OCI-LY7 (cell line): ENCODE results near the gene ARHGEF12. TPM values are rescaled to one million over a fixed set of nuclear protein-coding genes. Genes with fewer than 3 reads are reported as not detected.
A peak's percentile ranks its signal among the peaks of the same experiment; 100 is the strongest.

ENCODE experiments used
- BruUV-seq: library from RNA; stranded (reverse); fragments of 400-500 nt; replicated peaks from 2 replicates; lab custom pipeline; 2021; lab: Mats Ljungman, UMichigan
- CTCF ChIA-PET: fragments of 300-600 bp; sonication (Branson Sonifier 250); formaldehyde crosslinking; loops from one replicate; lab custom pipeline; 2022; ENCODE audit warnings: antibody characterized with exemption; ENCODE audit not compliant: unreplicated experiment; lab: Charles Lee
- POLR2A ChIA-PET: fragments of 300-600 bp; sonication (Branson Sonifier 250); formaldehyde crosslinking; loops from one replicate; lab custom pipeline; 2022; ENCODE audit warnings: antibody characterized with exemption; lab: Charles Lee
- DNase-seq: peaks from one replicate; pipeline ENCODE4 v3.0.0-alpha.2; 2015; ENCODE audit warnings: low spot score
- H2AFZ ChIP-seq: fragments of 200-600 bp; sonication (generic), shearing (Covaris generic); 2 replicates; pipeline ENCODE4 v1.6.1; 2014; ENCODE audit warnings: mild to moderate bottlenecking, antibody characterized with exemption, low read length, moderate library complexity
- H3K27ac ChIP-seq: fragments of 200-600 bp; sonication (generic); 2 replicates; pipeline ENCODE4 v1.5.1; 2014; ENCODE audit warnings: mixed run types, low read depth, mild to moderate bottlenecking, moderate library complexity, low read length, inconsistent platforms; ENCODE audit not compliant: poor library complexity, severe bottlenecking
- H3K36me3 ChIP-seq: fragments of 200-600 bp; sonication (generic); 2 replicates; pipeline ENCODE4 v1.6.1; 2014; ENCODE audit warnings: mild to moderate bottlenecking, antibody characterized with exemption, low read length, moderate library complexity, mixed read lengths; ENCODE audit not compliant: insufficient read depth
- H3K4me1 ChIP-seq: fragments of 200-600 bp; sonication (generic); 2 replicates; pipeline ENCODE4 v1.5.1; 2014; ENCODE audit warnings: mild to moderate bottlenecking, low read length; ENCODE audit not compliant: insufficient read depth, poor library complexity, severe bottlenecking
- H3K4me2 ChIP-seq: fragments of 200-600 bp; sonication (generic); 2 replicates; pipeline ENCODE4 v1.6.1; 2014; ENCODE audit warnings: mild to moderate bottlenecking, low read length
- H3K4me3 ChIP-seq: fragments of 200-600 bp; sonication (generic); 2 replicates; pipeline ENCODE4 v1.5.1; 2014; ENCODE audit warnings: mild to moderate bottlenecking, low read depth, low read length; ENCODE audit not compliant: poor library complexity, severe bottlenecking
- H3K79me2 ChIP-seq: fragments of 200-600 bp; sonication (generic); 2 replicates; pipeline ENCODE4 v1.6.1; 2016; ENCODE audit warnings: low read depth, mild to moderate bottlenecking, low read length, moderate library complexity, mixed read lengths; ENCODE audit not compliant: insufficient read depth
- H3K9me2 ChIP-seq: fragments of 200-600 bp; sonication (generic); 2 replicates; pipeline ENCODE4 v1.6.1; 2016; ENCODE audit warnings: mild to moderate bottlenecking, low read length, mixed read lengths; ENCODE audit not compliant: insufficient read depth
- H3K9me3 ChIP-seq: fragments of 200-600 bp; sonication (generic); 2 replicates; pipeline ENCODE4 v1.6.1; 2014; ENCODE audit warnings: mild to moderate bottlenecking, mixed run types, low read length, mixed read lengths
- H4K20me1 ChIP-seq: fragments of 200-600 bp; sonication (generic); 2 replicates; pipeline ENCODE4 v1.6.1; 2014; ENCODE audit warnings: mild to moderate bottlenecking, antibody characterized with exemption, low read length, moderate library complexity, mixed read lengths; ENCODE audit not compliant: insufficient read depth
- CTCF ChIP-seq: fragments of 200-600 bp; sonication (generic); conservative IDR thresholded peaks from 2 replicates; pipeline ENCODE4 v1.5.1; 2014; ENCODE audit warnings: mild to moderate bottlenecking, antibody characterized with exemption, low read length, moderate library complexity, mixed read lengths
- EZH2phosphoT487 ChIP-seq: fragments of 200-600 bp; sonication (generic); IDR thresholded peaks from 2 replicates; pipeline ENCODE4 v1.6.1; 2018; ENCODE audit warnings: low read depth, borderline replicate concordance, mild to moderate bottlenecking, mixed run types, antibody characterized with exemption, low read length, moderate library complexity, mixed read lengths
- intact Hi-C: fragments of 100-400 bp; cut with micrococcal nuclease; formaldehyde crosslinking; loops from one replicate; pipeline ENCODE4 v1.10.0; 2022; ENCODE audit not compliant: unreplicated experiment
- total RNA-seq, 2 experiments: library from RNA; depleted of rRNA in 1 of 2; stranded (reverse); fragments of >200 nt in 1 of 2; shearing (Covaris generic) in 1 of 2; gene quantifications; 2 replicates each; pipeline ENCODE4 v1.2.3, GENCODE V29; 2014 to 2022

Gene ARHGEF12
- total RNA-seq, 2 experiments from 2014 or later = 16.1 to 31.8 TPM

DNA sequence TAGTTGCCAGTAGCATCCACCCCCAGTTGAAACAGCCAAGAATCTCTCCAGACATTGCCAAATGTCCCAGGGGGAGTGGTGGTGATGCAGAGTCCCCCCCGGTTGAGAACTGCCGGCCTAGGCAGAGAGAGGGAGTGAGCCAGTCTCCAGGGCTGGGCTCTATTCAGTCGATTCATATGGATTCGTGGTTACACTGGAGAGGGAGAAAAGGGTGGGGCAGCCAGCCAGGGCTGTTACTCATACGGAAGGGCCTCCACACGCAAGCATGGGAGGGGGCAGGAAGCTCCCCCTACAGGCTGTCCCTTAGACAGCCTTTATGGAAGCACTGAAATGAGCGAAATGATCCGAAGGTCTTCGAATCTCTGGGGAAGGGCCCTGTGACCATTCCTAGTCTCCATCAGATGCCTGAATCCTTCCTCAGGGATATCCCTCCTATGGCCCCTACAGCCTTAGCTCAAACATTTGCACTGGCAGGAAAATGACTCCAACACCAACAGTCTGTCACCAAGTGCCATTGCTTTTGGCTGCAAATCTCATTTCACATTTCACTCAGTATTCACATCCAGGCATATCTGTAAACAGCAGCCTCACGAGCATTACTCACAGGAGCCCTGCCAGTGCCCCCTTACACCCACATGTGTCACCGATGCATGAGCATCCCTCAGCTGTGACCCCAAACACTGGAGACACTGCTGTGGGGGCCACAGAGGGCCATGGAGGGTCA is 29.5 kb upstream of the ARHGEF12 start:
- H3K36me3 ChIP-seq = no peaks in the 10 kb centered on the region
- no peak overlapping the region for H3K27ac ChIP-seq
- intact Hi-C loops = no loop called here
- no peak overlapping the region for H2AFZ ChIP-seq
- ChIA-PET POLR2A (no interaction called here), CTCF (no interaction called here)
- no peak overlapping the region for H3K4me3 ChIP-seq
- TF ChIP-seq CTCF (peak; percentile 39), EZH2phosphoT487 (no peak)
- no peaks in the 10 kb centered on the region for H3K79me2 ChIP-seq
- no peak for DNase-seq
- no peak overlapping the region for H3K4me2 ChIP-seq
- H3K9me3 ChIP-seq = no peaks in the 10 kb centered on the region
- H3K4me1 ChIP-seq = no peaks in the 10 kb centered on the region
- BruUV-seq = no TSS peak
- H3K9me2 ChIP-seq = no peaks in the 10 kb centered on the region
- no peaks in the 10 kb centered on the region for H4K20me1 ChIP-seq

DNA sequence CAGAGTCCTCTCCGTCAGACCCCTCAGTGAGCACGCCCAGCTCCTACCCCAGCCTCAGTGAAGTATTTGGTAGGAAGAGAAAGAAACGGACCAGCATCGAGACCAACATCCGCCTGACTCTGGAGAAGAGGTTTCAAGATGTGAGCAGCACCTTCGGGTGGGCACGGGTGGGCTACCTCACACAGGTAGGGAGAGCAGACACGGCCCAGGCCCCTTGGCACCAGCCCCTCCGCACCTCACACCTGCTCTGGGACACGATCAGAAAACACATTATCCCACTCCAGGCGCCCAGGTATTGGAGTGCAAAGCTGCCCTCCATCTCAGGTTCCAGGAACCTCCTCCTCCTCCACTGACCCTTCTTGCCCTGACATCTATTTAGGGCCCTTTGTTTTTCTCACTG is 28.7 kb upstream of the ARHGEF12 start:
- no TSS peak for BruUV-seq
- no peak for TF ChIP-seq CTCF
- no peak for TF ChIP-seq EZH2phosphoT487
- Histone ChIP-seq H3K4me3 (no peak overlapping the region), H2AFZ (no peak overlapping the region), H3K79me2 (no peaks in the 10 kb centered on the region), H3K9me2 (no peaks in the 10 kb centered on the region), H3K4me1 (no peaks in the 10 kb centered on the region), H3K36me3 (no peaks in the 10 kb centered on the region), H4K20me1 (no peaks in the 10 kb centered on the region), H3K4me2 (no peak overlapping the region), H3K9me3 (no peaks in the 10 kb centered on the region), H3K27ac (no peak overlapping the region)
- ChIA-PET POLR2A (no interaction called here), CTCF (no interaction called here)
- no peak for DNase-seq
- intact Hi-C loops = no loop called here

DNA sequence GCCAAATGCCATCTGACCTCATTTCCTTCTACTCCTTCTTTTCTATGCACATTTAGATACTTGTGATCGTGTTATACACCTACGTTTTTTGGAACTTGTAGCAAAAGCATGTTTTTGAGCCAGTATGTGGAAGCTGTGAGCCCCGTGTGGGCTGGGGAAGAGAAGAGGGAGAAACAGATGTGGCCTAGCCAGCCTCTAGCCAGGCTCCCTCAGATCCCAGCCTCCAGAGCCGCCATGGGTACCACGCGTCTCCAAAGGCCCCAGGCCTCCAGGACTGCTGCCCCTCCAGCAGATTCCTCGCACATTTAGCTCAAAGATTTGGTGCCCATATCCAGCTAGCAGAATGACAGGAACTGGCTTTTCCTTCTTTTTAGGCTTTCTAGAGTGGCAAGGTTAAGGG is 28.1 kb upstream of the ARHGEF12 start:
- H3K4me3 ChIP-seq = no peak overlapping the region
- H3K79me2 ChIP-seq = no peaks in the 10 kb centered on the region
- no peak for DNase-seq
- H3K9me2 ChIP-seq = no peaks in the 10 kb centered on the region
- no peak overlapping the region for H3K27ac ChIP-seq
- no peaks in the 10 kb centered on the region for H4K20me1 ChIP-seq
- BruUV-seq = no TSS peak
- no peak overlapping the region for H2AFZ ChIP-seq
- no peaks in the 10 kb centered on the region for H3K9me3 ChIP-seq
- no peaks in the 10 kb centered on the region for H3K36me3 ChIP-seq
- H3K4me1 ChIP-seq = no peaks in the 10 kb centered on the region
- ChIA-PET POLR2A (no interaction called here), CTCF (interaction anchor here (0.6 kb wide), 1 partner anchor 266 kb away, joined by 3 read pairs; no protein-coding TSS in a partner anchor)
- no peak overlapping the region for H3K4me2 ChIP-seq
- TF ChIP-seq EZH2phosphoT487 (no peak), CTCF (no peak)
- intact Hi-C loops = no loop called here
